Aorta (tissue), 5 donors: ENCODE measurements around the gene ATXN1. TPM values are rescaled to one million over a fixed set of nuclear protein-coding genes. Genes with fewer than 3 reads are reported as not detected.

Experiments
- ATAC-seq: fragments of 200-7000 bp; cut with Tn5 transposase; one replicate; pipeline ENCODE4 v1.9.1; 2022; ENCODE audit warnings: moderate library complexity; ENCODE audit not compliant: low FRiP score
- DNase-seq, 2 donors: peaks; one replicate each; pipeline ENCODE4 v3.0.0-alpha.2; 2020
- H3K27ac ChIP-seq, 2 donors: one replicate each; pipeline ENCODE4 v1.5.1; 2013; ENCODE audit warnings: low read length in 2 of 2, mild to moderate bottlenecking in 2 of 2, moderate library complexity in 2 of 2, control low read depth in 1 of 2, inconsistent platforms in 1 of 2, low read depth in 1 of 2
- H3K27me3 ChIP-seq, 2 donors: one replicate each; pipeline ENCODE4 v1.6.1; 2013; ENCODE audit warnings: control low read depth in 1 of 2, low read length in 1 of 2, mild to moderate bottlenecking in 1 of 2, moderate library complexity in 1 of 2; ENCODE audit not compliant: insufficient read depth in 2 of 2, control insufficient read depth in 1 of 2
- H3K36me3 ChIP-seq, 2 donors: one replicate each; pipeline ENCODE4 v1.6.1; 2013; ENCODE audit warnings: control low read depth in 1 of 2, low read length in 1 of 2, mild to moderate bottlenecking in 1 of 2; ENCODE audit not compliant: insufficient read depth in 2 of 2, control insufficient read depth in 1 of 2
- H3K4me1 ChIP-seq, 2 donors: one replicate each; pipeline ENCODE4 v1.6.1; 2013; ENCODE audit warnings: low read length in 2 of 2, control low read depth in 1 of 2, mild to moderate bottlenecking in 1 of 2, moderate library complexity in 1 of 2; ENCODE audit not compliant: insufficient read depth in 2 of 2, control insufficient read depth in 1 of 2
- H3K4me3 ChIP-seq, 2 donors: one replicate each; pipeline ENCODE4 v1.5.1; 2013; ENCODE audit warnings: low read length in 2 of 2, control low read depth in 1 of 2, mild to moderate bottlenecking in 1 of 2
- H3K9me3 ChIP-seq: one replicate; pipeline ENCODE4 v1.6.1; 2013; ENCODE audit warnings: mild to moderate bottlenecking, low read length; ENCODE audit not compliant: control insufficient read depth
- WGBS, 2 donors: extraction: QIAGEN DNeasy Blood & Tissue Kit; methylation state at CpG; one replicate each; pipeline ENCODE4 v1.1.7; 2013; 5-methylcytosine and 5-hydroxymethylcytosine counted together
- intact Hi-C, 2 donors: fragments of 100-400 bp; cut with DNase I; formaldehyde crosslinking; loops; one replicate each; pipeline versions ENCODE4 v1.14.2 to v1.15.0; 2022
- polyA plus RNA-seq, 2 donors: library from polyadenylated mRNA; stranded (reverse); fragments of 200-250 nt; gene quantifications; one replicate each; pipeline ENCODE4 v1.2.3, GENCODE V29; 2013
- total RNA-seq, 2 donors: library from RNA; stranded (reverse); fragmentation: NEBNext Ultra II Directional; extraction: Animal tissue kit (Norgen Biotek cat#: 25700); gene quantifications; one replicate each; pipeline ENCODE4 v1.2.1, GENCODE V29; 2021
- donor health status: healthy with polysubstance abuse.
- donor health status: Bipolar disorder and iron deficiency.
- donor health status: DM: no; HTN: no; CAD: no.
- donor health status: DM: no; HTN: no; CAD: no.
- donor health status: DM: yes; HTN: yes; CAD: no.

Gene ATXN1
- total and polyA plus RNA-seq, 4 donors, result 11.5 to 85.5 (median 45.8) TPM

DNA sequence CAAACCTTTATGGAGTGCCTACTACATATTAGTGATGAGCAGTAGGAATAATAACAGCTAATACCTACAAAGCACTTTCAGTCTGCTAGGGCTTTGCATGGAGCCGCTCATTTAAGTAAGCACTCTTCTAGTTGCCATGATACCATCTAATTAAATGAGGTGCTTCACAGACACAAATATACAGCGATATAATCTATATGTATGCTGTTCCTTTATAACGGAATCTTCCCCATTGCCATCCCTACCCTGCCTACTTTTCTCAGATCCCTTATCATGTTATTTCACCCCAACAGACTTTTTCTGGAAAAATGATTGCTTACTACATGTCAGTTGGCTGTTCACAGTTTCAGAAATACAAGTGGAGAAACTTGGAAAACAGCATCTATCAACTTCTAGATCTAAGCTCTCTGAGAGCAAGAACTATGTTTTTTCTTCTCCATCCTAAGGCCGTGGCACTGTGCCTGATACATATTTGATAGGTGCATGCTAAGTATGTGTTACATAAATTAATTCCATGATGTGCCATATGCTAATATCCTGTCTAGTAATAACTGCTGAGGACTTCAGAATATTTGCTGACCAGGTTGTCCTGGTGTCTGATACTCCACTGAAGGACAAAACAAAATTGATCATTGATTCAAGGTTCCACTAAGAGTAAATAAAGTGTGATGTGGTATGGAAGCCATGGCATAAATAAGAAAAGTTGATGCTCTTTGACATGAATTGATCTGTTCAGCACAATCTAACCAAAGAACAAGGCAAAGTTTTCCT lies 398.3 kb downstream of the ATXN1 start:
- H3K9me3 ChIP-seq, result no peaks in the 10 kb centered on the region
- H3K27me3 ChIP-seq, result no peaks in the 10 kb centered on the region
- intact Hi-C loops, result no loop called here
- H3K4me1 ChIP-seq, result peaks cover 0 to 4% of the 10 kb centered on the region in 2 donors
- H3K4me3 ChIP-seq, result no peak overlapping the region
- WGBS, 2 donors, result 90 to 96% methylated on average over 4 of the region's 4 CpGs
- H3K27ac ChIP-seq, result no peak overlapping the region
- no peak for DNase-seq
- no peaks in the 10 kb centered on the region for H3K36me3 ChIP-seq
- no peak for ATAC-seq

DNA sequence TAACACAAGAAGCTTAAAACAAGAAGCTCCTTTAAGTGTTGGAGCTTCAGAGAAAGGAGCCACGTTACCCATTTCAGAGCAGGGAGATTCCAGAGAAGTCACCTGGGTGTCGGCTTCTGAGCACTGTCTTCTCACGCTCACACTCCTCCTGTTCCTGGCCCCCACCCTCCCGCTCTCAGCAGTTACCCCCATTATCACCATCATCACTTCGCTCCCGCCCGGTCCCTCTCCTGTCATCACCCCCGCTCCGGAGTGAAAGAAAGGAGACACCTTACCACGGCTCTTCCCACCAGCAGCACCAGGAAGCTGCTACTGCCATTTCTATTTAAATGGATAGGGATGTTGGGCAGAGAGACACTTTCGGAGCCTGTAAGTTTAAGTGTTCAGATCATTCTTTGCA lies 399.0 kb downstream of the ATXN1 start:
- intact Hi-C loops, result no loop called here
- Histone ChIP-seq H3K9me3 (no peaks in the 10 kb centered on the region), H3K4me3 (no peak overlapping the region), H3K27me3 (no peaks in the 10 kb centered on the region), H3K27ac (no peak overlapping the region), H3K36me3 (no peaks in the 10 kb centered on the region), H3K4me1 (peaks cover 0 to 4% of the 10 kb centered on the region in 2 donors)
- WGBS, 2 donors, result 91 to 93% methylated on average over 11 of the region's 11 CpGs
- DNase-seq (no peak), ATAC-seq (no peak)

DNA sequence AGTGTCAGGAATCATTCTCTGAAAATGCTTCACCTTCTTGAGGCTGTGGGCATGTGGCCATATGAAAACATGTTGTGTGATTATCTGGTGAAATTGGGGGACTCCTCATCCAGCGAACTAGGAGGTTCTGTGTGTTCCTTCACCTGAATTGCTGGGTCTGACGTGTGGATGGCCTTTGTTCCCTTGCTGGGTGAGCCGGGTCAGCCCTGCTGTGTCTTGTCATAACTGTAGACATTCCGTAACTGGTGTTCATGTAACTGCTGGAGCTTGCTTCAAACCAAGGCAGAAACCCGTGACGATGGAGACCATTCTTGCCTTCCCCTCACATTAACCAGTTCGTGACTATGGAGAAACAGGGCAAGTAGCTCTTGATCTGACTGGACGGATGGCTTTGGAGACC lies 399.4 kb downstream of the ATXN1 start:
- Histone ChIP-seq H3K9me3 (no peaks in the 10 kb centered on the region), H3K27me3 (no peaks in the 10 kb centered on the region), H3K4me1 (peaks cover 0 to 4% of the 10 kb centered on the region in 2 donors), H3K36me3 (no peaks in the 10 kb centered on the region), H3K27ac (no peak overlapping the region), H3K4me3 (no peak overlapping the region)
- DNase-seq (no peak), ATAC-seq (no peak)
- WGBS, 2 donors, result 78 to 81% methylated on average over 8 of the region's 8 CpGs
- intact Hi-C loops, result no loop called here

DNA sequence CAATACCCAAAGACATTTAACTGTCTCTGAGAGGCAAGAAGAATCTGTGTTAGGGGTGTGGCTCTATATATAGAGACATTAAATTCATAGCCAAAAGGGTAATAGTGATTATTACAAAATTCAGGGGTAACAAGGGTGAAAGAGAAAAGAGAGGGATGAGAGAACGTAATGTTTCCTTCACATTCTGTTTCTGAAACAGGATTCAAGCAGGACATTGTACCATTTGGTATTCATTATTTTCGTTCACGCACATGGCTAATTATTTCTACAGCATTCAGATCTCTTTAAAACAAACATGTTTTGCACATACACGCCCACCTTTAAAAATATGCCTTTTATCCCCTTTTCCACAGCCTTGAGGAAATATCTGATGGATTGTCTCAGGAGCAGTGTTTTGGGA lies 400.1 kb downstream of the ATXN1 start:
- Histone ChIP-seq H3K9me3 (no peaks in the 10 kb centered on the region), H3K4me1 (peaks cover 0 to 4% of the 10 kb centered on the region in 2 donors), H3K27me3 (no peaks in the 10 kb centered on the region), H3K4me3 (no peak overlapping the region), H3K36me3 (no peaks in the 10 kb centered on the region), H3K27ac (no peak overlapping the region)
- intact Hi-C loops, result no loop called here
- DNase-seq (no peak), ATAC-seq (no peak)
- WGBS, 2 donors, result 91% methylated on average over 4 of the region's 4 CpGs

GRCh38 chr6:16360365-16360764 lies 400.9 kb downstream of the ATXN1 start:
- ATAC-seq (no peak), DNase-seq (no peak)
- 8 to 14% methylated on average over 3 of the region's 3 CpGs for WGBS, 2 donors
- Histone ChIP-seq H3K36me3 (no peaks in the 10 kb centered on the region), H3K27ac (no peak overlapping the region), H3K9me3 (no peaks in the 10 kb centered on the region), H3K27me3 (no peaks in the 10 kb centered on the region), H3K4me1 (peaks cover 0 to 4% of the 10 kb centered on the region in 2 donors), H3K4me3 (no peak overlapping the region)
- intact Hi-C loops, result no loop called here

GRCh38 chr6:16359563-16359962 lies 401.7 kb downstream of the ATXN1 start:
- intact Hi-C loops, result no loop called here
- H3K27me3 ChIP-seq, result no peaks in the 10 kb centered on the region
- no peaks in the 10 kb centered on the region for H3K36me3 ChIP-seq
- WGBS, 2 donors, result 92 to 94% methylated on average over 6 of the region's 6 CpGs
- H3K9me3 ChIP-seq, result no peaks in the 10 kb centered on the region
- H3K4me3 ChIP-seq, result no peak overlapping the region
- no peak overlapping the region for H3K27ac ChIP-seq
- DNase-seq (no peak), ATAC-seq (no peak)
- H3K4me1 ChIP-seq, result peaks cover 0 to 4% of the 10 kb centered on the region in 2 donors

GRCh38 chr6:16358531-16359138 lies 402.6 kb downstream of the ATXN1 start:
- H3K4me1 ChIP-seq, result peaks cover 0 to 4% of the 10 kb centered on the region in 2 donors
- no peak overlapping the region for H3K27ac ChIP-seq
- DNase-seq, result no peak
- H3K27me3 ChIP-seq, result no peaks in the 10 kb centered on the region
- 85 to 90% methylated on average over 18 of the region's 18 CpGs for WGBS, 2 donors
- H3K4me3 ChIP-seq, result no peak overlapping the region
- no peaks in the 10 kb centered on the region for H3K36me3 ChIP-seq
- ATAC-seq, result no peak
- H3K9me3 ChIP-seq, result no peaks in the 10 kb centered on the region
- intact Hi-C loops, result no loop called here

- Histone ChIP-seq H3K4me1 (peaks cover 2 to 4% of the 10 kb centered on the region in 2 donors), H3K27ac (no peak overlapping the region), H3K4me3 (no peak overlapping the region), H3K36me3 (no peaks in the 10 kb centered on the region), H3K27me3 (no peaks in the 10 kb centered on the region), H3K9me3 (no peaks in the 10 kb centered on the region)
- ATAC-seq (no peak), DNase-seq (no peak)
- WGBS, 2 donors, result 61 to 68% methylated on average over 16 of the region's 16 CpGs
- intact Hi-C loops, result no loop called here
Measured at GRCh38 chr6:16355699-16356446, 405.4 kb downstream of the ATXN1 start.
